H1 (cell line): ENCODE results near the gene SLC25A40. TPM values are rescaled to one million over a fixed set of nuclear protein-coding genes. Genes with fewer than 3 reads are reported as not detected.

Experiments
- CTCF ChIA-PET: fragments of 300-600 bp; sonication (Branson Sonifier 250); formaldehyde crosslinking; loops from one replicate; lab custom pipeline; 2021; ENCODE audit not compliant: partially characterized antibody; lab: Charles Lee
- POLR2A ChIA-PET: fragments of 300-600 bp; sonication (Branson Sonifier 250); formaldehyde crosslinking; loops from one replicate; lab custom pipeline; 2021; ENCODE audit warnings: inconsistent platforms; ENCODE audit not compliant: partially characterized antibody; lab: Charles Lee
- DNase-seq, 2 experiments: peaks; one replicate each; pipeline versions ENCODE4 v3.0.0 to v3.0.0-alpha.2; 2010 to 2022; ENCODE audit warnings: low spot score in 2 of 2, low read depth in 1 of 2, mixed read lengths in 1 of 2
- FAIRE-seq: peaks from 2 replicates; lab custom pipeline; 2011; peaks lifted over from hg19 to GRCh38; lab: Jason Lieb, UNC
- H2AFZ ChIP-seq: 2 replicates; pipeline ENCODE4 v1.8.1; 2012; ENCODE audit warnings: low read length, inconsistent platforms
- H2AK5ac ChIP-seq: 2 replicates; pipeline ENCODE4 v1.6.1; 2013; ENCODE audit warnings: low read depth, low read length
- H2BK120ac ChIP-seq: replicated peaks from 2 replicates; pipeline ENCODE3; 2013; ENCODE audit warnings: low read depth, low read length, inconsistent platforms
- H2BK12ac ChIP-seq: 2 replicates; pipeline ENCODE4 v1.6.1; 2013; ENCODE audit warnings: low read depth, low read length
- H2BK15ac ChIP-seq: 2 replicates; pipeline ENCODE4 v1.6.1; 2013; ENCODE audit warnings: low read length
- H2BK20ac ChIP-seq: 2 replicates; pipeline ENCODE4 v1.6.1; 2013; ENCODE audit warnings: low read length
- H2BK5ac ChIP-seq: 2 replicates; pipeline ENCODE4 v1.6.1; 2013; ENCODE audit warnings: low read depth, low read length
- H3K14ac ChIP-seq: 2 replicates; pipeline ENCODE4 v1.6.1; 2013; ENCODE audit warnings: inconsistent platforms; ENCODE audit not compliant: insufficient read length
- H3K18ac ChIP-seq: 2 replicates; pipeline ENCODE4 v1.6.1; 2013; ENCODE audit warnings: low read length; ENCODE audit errors: extremely low read depth
- H3K23ac ChIP-seq: 2 replicates; pipeline ENCODE4 v1.6.1; 2013; ENCODE audit warnings: inconsistent platforms; ENCODE audit not compliant: insufficient read length
- H3K23me2 ChIP-seq: 2 replicates; pipeline ENCODE4 v1.6.1; 2013; ENCODE audit warnings: low read depth, low read length
- H3K27ac ChIP-seq: 2 replicates; pipeline ENCODE4 v1.6.1; 2011; ENCODE audit warnings: low read depth, low read length, inconsistent platforms
- H3K27me3 ChIP-seq, 4 experiments: replicated peaks in 1 of 4; 1 replicate in 1 of 4; 2 replicates in 3 of 4; pipeline versions ENCODE4 v1.6.1 to v1.8.1; 2011 to 2013; ENCODE audit warnings: low read length in 3 of 4, mild to moderate bottlenecking in 3 of 4, inconsistent platforms in 2 of 4, mixed read lengths in 2 of 4, moderate library complexity in 1 of 4; ENCODE audit not compliant: control insufficient read depth in 3 of 4, insufficient read depth in 3 of 4; ENCODE audit errors: extremely low read depth in 1 of 4
- H3K36me3 ChIP-seq, 4 experiments: 2 replicates each; pipeline versions ENCODE4 v1.6.1 to v1.8.1; 2011 to 2013; ENCODE audit warnings: mild to moderate bottlenecking in 4 of 4, low read length in 3 of 4, moderate library complexity in 2 of 4, control low read depth in 1 of 4, inconsistent platforms in 1 of 4; ENCODE audit not compliant: insufficient read depth in 4 of 4, control insufficient read depth in 2 of 4
- H3K4ac ChIP-seq: replicated peaks from 2 replicates; pipeline ENCODE3; 2013; ENCODE audit warnings: low read length, low read depth, mixed read lengths, inconsistent platforms; ENCODE audit not compliant: insufficient read length
- H3K4me1 ChIP-seq, 4 experiments: replicated peaks in 1 of 4; 1 replicate in 1 of 4; 2 replicates in 3 of 4; pipeline versions ENCODE4 v1.6.1 to v1.8.1; 2011 to 2013; ENCODE audit warnings: low read length in 3 of 4, inconsistent platforms in 2 of 4, mixed read lengths in 1 of 4; ENCODE audit not compliant: insufficient read depth in 4 of 4, control insufficient read depth in 3 of 4
- H3K4me2 ChIP-seq, 2 experiments: 2 replicates each; pipeline versions ENCODE4 v1.6.1 to v1.8.1; 2011 to 2013; ENCODE audit warnings: low read depth in 2 of 2, low read length in 2 of 2, control low read depth in 1 of 2, inconsistent platforms in 1 of 2, mild to moderate bottlenecking in 1 of 2; ENCODE audit not compliant: insufficient read depth in 1 of 2
- H3K4me3 ChIP-seq, 4 experiments: fragments of 200-600, 300-600 bp in 1 of 4; sonication (generic), shearing (Covaris generic), sonication (Bioruptor Twin) in 1 of 4; 2 replicates each; pipeline versions ENCODE4 v1.5.1 to v1.8.1; 2011 to 2016; ENCODE audit warnings: low read length in 4 of 4, low read depth in 3 of 4, control low read depth in 2 of 4, inconsistent platforms in 2 of 4, mild to moderate bottlenecking in 2 of 4, mixed read lengths in 1 of 4, moderate library complexity in 1 of 4; ENCODE audit not compliant: insufficient read depth in 2 of 4; ENCODE audit errors: extremely low read depth in 1 of 4
- H3K56ac ChIP-seq: replicated peaks from 2 replicates; pipeline ENCODE3; 2013; ENCODE audit warnings: low read depth, mild to moderate bottlenecking, mixed read lengths, low read length, inconsistent platforms; ENCODE audit not compliant: insufficient read length
- H3K79me1 ChIP-seq: 2 replicates; pipeline ENCODE4 v1.6.1; 2013; ENCODE audit warnings: low read depth, low read length, control low read depth
- H3K79me2 ChIP-seq, 2 experiments: 2 replicates each; pipeline versions ENCODE4 v1.6.1 to v1.8.1; 2012 to 2013; ENCODE audit warnings: low read length in 2 of 2, mild to moderate bottlenecking in 2 of 2, inconsistent platforms in 1 of 2; ENCODE audit not compliant: insufficient read depth in 2 of 2, control insufficient read depth in 1 of 2
- H3K9ac ChIP-seq, 4 experiments: replicated peaks in 1 of 4; 1 replicate in 1 of 4; 2 replicates in 3 of 4; pipeline versions ENCODE4 v1.6.1 to v1.8.1; 2011 to 2013; ENCODE audit warnings: low read depth in 3 of 4, low read length in 3 of 4, control low read depth in 2 of 4, mild to moderate bottlenecking in 2 of 4, moderate library complexity in 2 of 4, inconsistent platforms in 1 of 4; ENCODE audit errors: extremely low read depth in 1 of 4
- H3K9me3 ChIP-seq, 2 experiments: 2 replicates each; pipeline versions ENCODE4 v1.6.1 to v1.8.1; 2012 to 2013; ENCODE audit warnings: mild to moderate bottlenecking in 2 of 2, moderate library complexity in 2 of 2, control low read depth in 1 of 2, inconsistent platforms in 1 of 2, low read depth in 1 of 2, low read length in 1 of 2, mixed read lengths in 1 of 2; ENCODE audit not compliant: insufficient read depth in 2 of 2
- H4K20me1 ChIP-seq, 2 experiments: replicated peaks in 1 of 2; 2 replicates each; pipeline versions ENCODE3 to v1.8.1; 2011 to 2013; ENCODE audit warnings: inconsistent platforms in 2 of 2, low read length in 2 of 2, mild to moderate bottlenecking in 1 of 2; ENCODE audit not compliant: insufficient read depth in 2 of 2, control insufficient read depth in 1 of 2
- H4K5ac ChIP-seq: 2 replicates; pipeline ENCODE4 v1.6.1; 2013; ENCODE audit warnings: low read length, low read depth, mixed read lengths, inconsistent platforms; ENCODE audit not compliant: insufficient read length
- H4K8ac ChIP-seq: 2 replicates; pipeline ENCODE4 v1.8.0; 2013; ENCODE audit warnings: mild to moderate bottlenecking, moderate library complexity, low read length, inconsistent platforms; ENCODE audit not compliant: insufficient read depth; ENCODE audit errors: extremely low read depth
- H4K91ac ChIP-seq: replicated peaks from 2 replicates; pipeline ENCODE3; 2013; ENCODE audit warnings: low read length, mixed read lengths, inconsistent platforms; ENCODE audit not compliant: insufficient read length
- BCL11A ChIP-seq, 2 experiments: IDR thresholded peaks; one replicate each; pipeline ENCODE4 v1.6.1; 2011; ENCODE audit warnings: low read depth in 2 of 2, low read length in 2 of 2, mild to moderate bottlenecking in 2 of 2
- BRCA1 ChIP-seq: IDR thresholded peaks from 2 replicates; pipeline ENCODE4 v1.6.1; 2012; ENCODE audit warnings: low read depth, low read length, improper control_type of control experiment
- CEBPB ChIP-seq: IDR thresholded peaks from 2 replicates; pipeline ENCODE4 v1.6.1; 2012; ENCODE audit warnings: low read depth, low read length
- EP300 ChIP-seq, 2 experiments: IDR thresholded peaks; 1 replicate in 1 of 2; 2 replicates in 1 of 2; pipeline ENCODE4 v1.6.1; 2011 to 2012; ENCODE audit warnings: low read depth in 2 of 2, low read length in 2 of 2, mild to moderate bottlenecking in 2 of 2, borderline replicate concordance in 1 of 2, inconsistent platforms in 1 of 2, moderate library complexity in 1 of 2
- EZH2 ChIP-seq: fragments of 200-600 bp; sonication (generic); IDR thresholded peaks from 2 replicates; pipeline ENCODE4 v1.7.1; 2012; ENCODE audit warnings: low read depth, mild to moderate bottlenecking, moderate library complexity, low read length, inconsistent platforms; ENCODE audit not compliant: severe bottlenecking
- GTF2F1 ChIP-seq: IDR thresholded peaks from 2 replicates; pipeline ENCODE4 v1.6.1; 2012; ENCODE audit warnings: low read depth, low read length, improper control_type of control experiment, borderline replicate concordance
- KDM5A ChIP-seq: fragments of 200-600 bp; IDR thresholded peaks from 2 replicates; pipeline ENCODE4 v1.7.1; 2012; ENCODE audit warnings: mild to moderate bottlenecking, low read length, inconsistent platforms, mixed read lengths
- RAD21 ChIP-seq, 2 experiments: IDR thresholded peaks in 1 of 2; conservative IDR thresholded peaks in 1 of 2; 2 replicates each; pipeline ENCODE4 v1.6.1; 2011; ENCODE audit warnings: low read depth in 2 of 2, low read length in 2 of 2, improper control_type of control experiment in 1 of 2, inconsistent platforms in 1 of 2, mild to moderate bottlenecking in 1 of 2, moderate library complexity in 1 of 2
- RBBP5 ChIP-seq: IDR thresholded peaks from 2 replicates; pipeline ENCODE4 v1.7.1; 2012; ENCODE audit warnings: low read depth, mild to moderate bottlenecking, inconsistent platforms, low read length, moderate library complexity, borderline replicate concordance
- SIRT6 ChIP-seq: IDR thresholded peaks from one replicate; pipeline ENCODE4 v1.7.1; 2012; ENCODE audit warnings: low read length, inconsistent platforms
- SIX5 ChIP-seq: IDR thresholded peaks from 2 replicates; pipeline ENCODE4 v1.6.1; 2011; ENCODE audit warnings: mild to moderate bottlenecking, low read depth, low read length
- TCF12 ChIP-seq: IDR thresholded peaks from 2 replicates; pipeline ENCODE4 v1.6.1; 2011; ENCODE audit warnings: low read depth, mild to moderate bottlenecking, low read length
- TEAD4 ChIP-seq: IDR thresholded peaks from 2 replicates; pipeline ENCODE4 v1.6.1; 2012; ENCODE audit warnings: low read depth, low read length, inconsistent platforms, mixed read lengths
- USF2 ChIP-seq: IDR thresholded peaks from 2 replicates; pipeline ENCODE4 v1.6.1; 2011; ENCODE audit warnings: low read length, improper control_type of control experiment
- polyA plus RNA-seq, 7 experiments: library from polyadenylated mRNA; depleted of rRNA in 3 of 7; stranded (reverse) in 5 of 7; unstranded in 2 of 7; fragments of >200 nt in 5 of 7; fragments of 200-250 nt in 2 of 7; gene quantifications; 1 replicate in 5 of 7; 2 replicates in 1 of 7; 4 replicates in 1 of 7; pipeline versions ENCODE4 v1.2.1 to v1.2.3, GENCODE V29; 2011 to 2013; ENCODE audit warnings: missing spikeins in 2 of 7, mixed read lengths in 2 of 7
- total RNA-seq: library from RNA; stranded (reverse); fragmentation: NEBNext Ultra II Directional; extraction: Animal tissue kit (Norgen Biotek cat#: 25700); gene quantifications from 2 replicates; pipeline ENCODE4 v1.2.1, GENCODE V29; 2021

Gene SLC25A40
- total and polyA plus RNA-seq, 2 of the 8 experiments (the other 6 are each of a cell fraction or from before 2014, with no cell fraction given), result 6.5 to 17.3 TPM

GRCh38 chr7:87818336-87818735 is 57.8 kb downstream of the SLC25A40 start:
- H2AK5ac ChIP-seq, result no peak overlapping the region
- H3K14ac ChIP-seq, result no peak overlapping the region
- peaks cover 0 to 2% (median 0%) of the 10 kb centered on the region in 4 experiments; a peak in 1 of 7 replicates for H3K4me1 ChIP-seq
- no peaks in the 10 kb centered on the region for H3K23me2 ChIP-seq
- H3K79me1 ChIP-seq, result no peaks in the 10 kb centered on the region
- H3K4me3 ChIP-seq, result no peak overlapping the region
- H3K23ac ChIP-seq, result no peak overlapping the region
- H3K4ac ChIP-seq, result no peak overlapping the region
- H4K5ac ChIP-seq, result no peak overlapping the region
- no peak overlapping the region for H2BK120ac ChIP-seq
- no peaks in the 10 kb centered on the region for H3K27me3 ChIP-seq
- CTCF ChIA-PET, result interaction anchor here (0.7 kb wide), 1 partner anchor 38 kb away, joined by 4 read pairs; no protein-coding TSS in a partner anchor
- POLR2A ChIA-PET, result interaction anchor here (0.8 kb wide), 1 partner anchor 20 kb away, joined by 3 read pairs; no protein-coding TSS in a partner anchor
- no peak overlapping the region for H2BK15ac ChIP-seq
- no peak overlapping the region for H2AFZ ChIP-seq
- H4K8ac ChIP-seq, result no peak overlapping the region
- H3K56ac ChIP-seq, result no peak overlapping the region
- no peaks in the 10 kb centered on the region for H3K79me2 ChIP-seq
- no peak overlapping the region for H2BK20ac ChIP-seq
- FAIRE-seq (no peak), DNase-seq (no peak)
- H4K20me1 ChIP-seq, result no peaks in the 10 kb centered on the region
- no peak overlapping the region for H2BK12ac ChIP-seq
- no peak overlapping the region for H3K27ac ChIP-seq
- no peak overlapping the region for H2BK5ac ChIP-seq
- H3K9me3 ChIP-seq, result no peaks in the 10 kb centered on the region
- no peak overlapping the region for H4K91ac ChIP-seq
- no peak overlapping the region for H3K9ac ChIP-seq
- no peak overlapping the region for H3K4me2 ChIP-seq
- no peaks in the 10 kb centered on the region for H3K36me3 ChIP-seq
- no peak overlapping the region for H3K18ac ChIP-seq
- TF ChIP-seq USF2, result no peak
- TF ChIP-seq RBBP5, result no peak
- no peak for TF ChIP-seq EZH2
- no peak for TF ChIP-seq TCF12
- no peak for TF ChIP-seq RAD21 (IDR thresholded peaks at IDR 0.05 in 1 of 2, conservative IDR thresholded peaks at IDR 0.05 in 1 of 2; ENCODE audit: low read depth in 2 of 2, low read length in 2 of 2)
- TF ChIP-seq GTF2F1, result no peak
- TF ChIP-seq CEBPB, result no peak
- no peak for TF ChIP-seq KDM5A
- TF ChIP-seq TEAD4, result no peak
- TF ChIP-seq BRCA1, result no peak
- TF ChIP-seq SIRT6, result no peak
- no peak for TF ChIP-seq BCL11A (IDR thresholded peaks at IDR 0.05; ENCODE audit: low read depth in 2 of 2, low read length in 2 of 2)
- TF ChIP-seq EP300 (IDR thresholded peaks at IDR 0.05; ENCODE audit: borderline replicate concordance in 1 of 2, low read depth in 2 of 2, low read length in 2 of 2), result no peak
- TF ChIP-seq SIX5, result no peak
